ENCODE data around the gene MID1. TPM values are rescaled to one million over a fixed set of nuclear protein-coding genes. Genes with fewer than 3 reads are reported as not detected.
A peak's percentile ranks its signal among the peaks of the same experiment; 100 is the strongest.

The MID1 gene
- polyA plus RNA-seq, 6 donors from 2014 or later: 0.06 to 1.3 (median 0.40) TPM; not detected in 1

- H3K4me1 Mint-ChIP-seq: no peaks in the 10 kb centered on the region
- H3K36me3 Mint-ChIP-seq: no peaks in the 10 kb centered on the region
- H3K27me3 Mint-ChIP-seq: peaks cover 0 to 11% (median 8%) of the 10 kb centered on the region in 3 donors
- DNase-seq (no peak), ATAC-seq (ENCODE audit: low read depth in 2 of 2) (no peak)
- no peak overlapping the region for H3K27ac Mint-ChIP-seq
- H3K4me3 Mint-ChIP-seq: no peak overlapping the region
- no peaks in the 10 kb centered on the region for H3K9me3 Mint-ChIP-seq
These were observed 88.5 kb downstream of the MID1 start for GRCh38 chrX:10531927-10532326.

DNA sequence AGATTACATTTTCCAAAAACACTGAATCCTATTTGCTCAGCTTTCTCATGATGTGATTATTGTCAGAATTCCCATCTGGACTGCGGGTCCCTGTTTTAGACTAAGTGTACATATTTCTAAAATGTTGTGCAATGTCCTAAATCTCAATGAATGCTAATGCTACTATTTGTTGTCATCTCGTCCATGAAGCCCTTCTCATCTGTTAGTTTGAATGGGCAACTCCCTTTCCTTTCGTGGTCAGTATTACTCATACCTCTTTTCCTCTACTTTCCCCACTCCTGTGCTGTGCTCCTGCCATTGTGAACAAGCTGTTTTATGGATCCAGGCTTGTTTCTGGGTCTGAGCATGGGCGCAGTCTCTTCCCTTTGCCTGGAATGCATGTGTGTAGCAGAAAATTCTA lies 91.0 kb downstream of the MID1 start:
- ATAC-seq (ENCODE audit: low read depth in 2 of 2) (no peak), DNase-seq (no peak)
- peaks cover 0 to 11% (median 8%) of the 10 kb centered on the region in 3 donors for H3K27me3 Mint-ChIP-seq
- H3K27ac Mint-ChIP-seq: no peak overlapping the region
- no peaks in the 10 kb centered on the region for H3K4me1 Mint-ChIP-seq
- H3K9me3 Mint-ChIP-seq: no peaks in the 10 kb centered on the region
- no peak overlapping the region for H3K4me3 Mint-ChIP-seq
- no peaks in the 10 kb centered on the region for H3K36me3 Mint-ChIP-seq

DNA sequence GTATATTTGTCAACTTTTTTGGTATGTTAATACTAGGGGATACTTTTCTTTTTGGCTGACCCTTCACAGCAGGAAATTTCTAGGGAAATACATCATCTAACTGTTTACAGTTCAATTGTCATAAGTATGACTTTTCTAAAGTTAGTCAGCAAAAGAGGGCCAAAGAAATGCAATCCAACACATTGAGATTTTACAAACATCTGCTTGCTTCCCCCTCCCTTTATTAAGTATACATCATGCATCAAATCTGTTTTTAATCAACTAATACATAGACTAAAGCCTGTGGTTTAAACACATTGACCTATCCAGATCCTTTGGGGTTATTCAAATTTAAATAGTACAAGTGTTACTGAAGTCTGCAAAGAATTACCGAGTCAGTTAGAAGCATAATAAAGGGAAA lies 93.9 kb downstream of the MID1 start:
- Mint-ChIP-seq H3K36me3 (no peaks in the 10 kb centered on the region), H3K9me3 (peaks cover 0 to 2% (median 0%) of the 10 kb centered on the region in 7 donors), H3K4me3 (no peak overlapping the region), H3K27me3 (peaks cover 0 to 11% (median 8%) of the 10 kb centered on the region in 3 donors), H3K27ac (no peak overlapping the region), H3K4me1 (no peaks in the 10 kb centered on the region)
- ATAC-seq (ENCODE audit: low read depth in 2 of 2): no peak
- no peak for DNase-seq

- DNase-seq (no peak), ATAC-seq (ENCODE audit: low read depth in 2 of 2) (no peak)
- Mint-ChIP-seq H3K9me3 (peaks cover 0 to 4% (median 0%) of the 10 kb centered on the region in 7 donors), H3K36me3 (no peaks in the 10 kb centered on the region), H3K27ac (no peak overlapping the region), H3K27me3 (peaks cover 0 to 11% (median 8%) of the 10 kb centered on the region in 3 donors), H3K4me1 (no peaks in the 10 kb centered on the region), H3K4me3 (no peak overlapping the region)
These were observed 94.8 kb downstream of the MID1 start for GRCh38 chrX:10525381-10526120.

DNA sequence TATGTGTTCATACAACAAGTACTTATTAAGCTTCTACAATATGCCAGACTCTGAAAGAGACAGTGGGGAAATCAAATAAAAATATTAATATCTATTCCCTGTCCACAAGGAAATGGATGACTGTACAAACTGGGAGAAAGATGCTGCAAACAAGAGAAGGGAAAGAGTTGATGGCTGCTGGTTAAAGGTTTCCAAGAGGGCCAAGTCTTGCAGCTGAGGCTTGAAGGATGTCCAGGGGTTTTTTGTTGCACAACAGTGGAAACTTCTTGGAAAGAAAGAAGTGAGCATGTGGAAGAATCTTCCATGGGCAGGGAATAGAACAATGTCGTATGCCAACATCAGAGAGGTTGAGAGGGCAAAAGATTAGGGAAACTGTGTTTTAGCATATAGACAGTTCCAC lies 95.8 kb downstream of the MID1 start:
- Mint-ChIP-seq H3K9me3 (peaks cover 0 to 4% (median 0%) of the 10 kb centered on the region in 7 donors), H3K36me3 (no peaks in the 10 kb centered on the region), H3K4me3 (no peak overlapping the region), H3K27me3 (peaks cover 0 to 12% (median 3%) of the 10 kb centered on the region in 3 donors), H3K4me1 (no peaks in the 10 kb centered on the region), H3K27ac (no peak overlapping the region)
- ATAC-seq (ENCODE audit: low read depth in 2 of 2) (no peak), DNase-seq (no peak)

GRCh38 chrX:10519761-10520160 lies 100.6 kb downstream of the MID1 start:
- Mint-ChIP-seq H3K9me3 (peaks cover 0 to 6% (median 2%) of the 10 kb centered on the region in 7 donors), H3K27me3 (peaks cover 0 to 8% (median 0%) of the 10 kb centered on the region in 3 donors), H3K27ac (no peak overlapping the region), H3K4me1 (no peaks in the 10 kb centered on the region), H3K4me3 (no peak overlapping the region), H3K36me3 (no peaks in the 10 kb centered on the region)
- ATAC-seq (ENCODE audit: low read depth in 2 of 2) (no peak), DNase-seq (no peak)

DNA sequence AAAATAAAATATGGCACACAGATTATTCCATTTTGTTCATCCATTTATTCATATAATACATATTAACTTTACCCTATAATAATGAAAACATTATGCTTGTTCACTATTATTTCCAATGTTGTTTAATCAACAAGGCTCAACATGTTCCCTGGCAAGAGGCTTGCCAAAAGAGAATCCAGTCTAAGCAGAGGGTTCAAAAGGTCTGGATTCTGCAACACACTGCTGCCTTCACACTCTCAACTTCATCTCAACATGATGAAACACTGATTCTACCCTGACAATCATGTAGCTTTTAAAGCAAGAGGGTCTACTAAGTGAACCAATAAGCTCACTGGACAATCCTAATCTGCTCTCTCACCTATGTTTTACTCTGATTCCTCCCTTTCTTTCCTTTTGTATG lies 101.1 kb downstream of the MID1 start:
- Mint-ChIP-seq H3K4me3 (no peak overlapping the region), H3K36me3 (no peaks in the 10 kb centered on the region), H3K27me3 (peaks cover 0 to 8% (median 0%) of the 10 kb centered on the region in 3 donors), H3K4me1 (no peaks in the 10 kb centered on the region), H3K27ac (no peak overlapping the region), H3K9me3 (peaks cover 0 to 6% (median 2%) of the 10 kb centered on the region in 7 donors)
- ATAC-seq (ENCODE audit: low read depth in 2 of 2) (no peak), DNase-seq (no peak)

DNA sequence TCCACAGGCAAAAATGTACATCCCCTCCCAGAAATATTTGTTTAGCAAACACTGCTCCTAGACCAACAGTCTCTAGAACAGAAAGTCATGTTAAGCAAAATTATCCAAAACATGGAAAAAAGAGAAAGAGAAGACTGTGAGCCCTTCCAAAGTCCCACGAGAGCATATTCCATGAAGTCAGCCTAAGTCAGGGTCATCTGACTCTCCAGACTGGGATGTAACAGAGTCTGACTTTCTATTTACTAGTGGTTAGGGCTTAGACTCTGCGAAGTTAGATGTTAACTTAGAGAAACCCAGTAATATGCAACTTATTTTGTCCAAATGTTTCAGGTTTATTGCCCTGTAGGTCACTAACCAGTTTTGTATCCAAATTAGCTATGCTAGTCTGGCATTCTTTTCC lies 102.3 kb downstream of the MID1 start:
- Mint-ChIP-seq H3K27me3 (peaks cover 0 to 8% (median 0%) of the 10 kb centered on the region in 3 donors), H3K4me1 (no peaks in the 10 kb centered on the region), H3K36me3 (no peaks in the 10 kb centered on the region), H3K4me3 (no peak overlapping the region), H3K27ac (no peak overlapping the region), H3K9me3 (peaks cover 0 to 6% (median 2%) of the 10 kb centered on the region in 7 donors)
- ATAC-seq (ENCODE audit: low read depth in 2 of 2) (no peak), DNase-seq (no peak)

- ATAC-seq (ENCODE audit: low read depth in 2 of 2): no peak
- H3K27ac Mint-ChIP-seq: peak overlapping the region in 1 of 6 donors; percentile 25
- H3K9me3 Mint-ChIP-seq: peaks cover 0 to 6% (median 2%) of the 10 kb centered on the region in 7 donors
- peaks cover 0 to 8% (median 0%) of the 10 kb centered on the region in 3 donors for H3K27me3 Mint-ChIP-seq
- no peak overlapping the region for H3K4me3 Mint-ChIP-seq
- no peaks in the 10 kb centered on the region for H3K36me3 Mint-ChIP-seq
- H3K4me1 Mint-ChIP-seq: no peaks in the 10 kb centered on the region
- no peak for DNase-seq
These were observed 103.5 kb downstream of the MID1 start for GRCh38 chrX:10516781-10517322.

- peaks cover 0 to 6% (median 0%) of the 10 kb centered on the region in 7 donors for H3K9me3 Mint-ChIP-seq
- no peak for DNase-seq
- H3K36me3 Mint-ChIP-seq: no peaks in the 10 kb centered on the region
- peaks cover 0 to 8% (median 0%) of the 10 kb centered on the region in 3 donors for H3K27me3 Mint-ChIP-seq
- H3K4me1 Mint-ChIP-seq: no peaks in the 10 kb centered on the region
- no peak for ATAC-seq (ENCODE audit: low read depth in 2 of 2)
- no peak overlapping the region for H3K27ac Mint-ChIP-seq
- H3K4me3 Mint-ChIP-seq: no peak overlapping the region
These were observed 105.5 kb downstream of the MID1 start for GRCh38 chrX:10514891-10515290.

DNA sequence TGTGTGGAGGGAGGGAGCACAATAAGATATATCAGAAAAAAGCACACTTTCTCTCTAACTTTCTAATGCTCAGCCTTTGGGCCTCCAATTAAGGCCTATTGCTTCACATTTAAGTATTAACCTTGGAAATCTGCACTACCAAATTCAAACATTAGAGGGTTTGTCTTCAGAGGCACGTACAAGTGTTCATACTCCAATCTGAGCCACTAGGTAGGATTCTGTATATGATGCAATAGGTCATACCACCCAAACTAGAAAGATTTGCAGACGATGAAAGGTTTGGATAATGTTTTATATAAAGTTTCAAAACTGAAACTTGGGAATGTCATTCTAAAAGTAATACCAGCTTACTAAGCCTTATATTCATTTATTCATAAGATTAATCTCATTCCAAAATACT lies 106.4 kb downstream of the MID1 start:
- ATAC-seq (ENCODE audit: low read depth in 2 of 2) (no peak), DNase-seq (no peak)
- Mint-ChIP-seq H3K27ac (no peak overlapping the region), H3K4me3 (no peak overlapping the region), H3K4me1 (no peaks in the 10 kb centered on the region), H3K36me3 (no peaks in the 10 kb centered on the region), H3K9me3 (peaks cover 0 to 6% (median 0%) of the 10 kb centered on the region in 7 donors), H3K27me3 (peaks cover 0 to 3% (median 0%) of the 10 kb centered on the region in 3 donors)

DNA sequence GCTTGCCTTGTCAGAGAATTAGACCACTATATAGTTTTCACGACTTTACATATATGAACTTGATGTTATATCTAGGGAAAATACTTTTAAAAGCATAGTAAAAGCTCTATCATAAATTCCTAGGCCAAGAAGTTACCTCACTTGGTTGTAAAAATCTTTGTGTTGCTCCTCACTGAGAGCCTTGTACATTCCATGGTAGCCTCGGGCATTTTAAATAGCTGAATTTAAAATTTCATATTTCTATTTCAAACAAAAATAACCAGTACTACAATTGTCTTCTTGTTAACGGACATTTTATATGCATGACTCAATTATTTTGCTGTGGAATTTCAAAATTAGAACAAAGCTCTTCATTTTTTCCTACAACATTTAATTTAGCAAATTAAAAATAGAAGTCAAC lies 107.6 kb downstream of the MID1 start:
- no peak for ATAC-seq (ENCODE audit: low read depth in 2 of 2)
- Mint-ChIP-seq H3K4me1 (no peaks in the 10 kb centered on the region), H3K27ac (no peak overlapping the region), H3K9me3 (peaks cover 0 to 6% (median 0%) of the 10 kb centered on the region in 7 donors), H3K27me3 (peaks cover 0 to 10% (median 0%) of the 10 kb centered on the region in 3 donors), H3K4me3 (no peak overlapping the region), H3K36me3 (no peaks in the 10 kb centered on the region)
- DNase-seq: no peak

GRCh38 chrX:10512258-10512657 lies 108.1 kb downstream of the MID1 start:
- no peak for DNase-seq
- Mint-ChIP-seq H3K9me3 (peaks cover 0 to 4% (median 0%) of the 10 kb centered on the region in 7 donors), H3K4me3 (no peak overlapping the region), H3K4me1 (no peaks in the 10 kb centered on the region), H3K27me3 (peaks cover 0 to 10% (median 0%) of the 10 kb centered on the region in 3 donors), H3K36me3 (no peaks in the 10 kb centered on the region), H3K27ac (no peak overlapping the region)
- no peak for ATAC-seq (ENCODE audit: low read depth in 2 of 2)

GRCh38 chrX:10509397-10509796 lies 111.0 kb downstream of the MID1 start:
- Mint-ChIP-seq H3K4me3 (no peak overlapping the region), H3K4me1 (no peaks in the 10 kb centered on the region), H3K36me3 (no peaks in the 10 kb centered on the region), H3K9me3 (peaks cover 0 to 3% (median 0%) of the 10 kb centered on the region in 7 donors), H3K27ac (peak overlapping the region in 1 of 6 donors; percentile 12), H3K27me3 (peaks cover 0 to 10% (median 0%) of the 10 kb centered on the region in 3 donors)
- DNase-seq (no peak), ATAC-seq (ENCODE audit: low read depth in 2 of 2) (no peak)
